Panc1 (cell line): ENCODE measurements around the gene SAMD4A. TPM values are rescaled to one million over a fixed set of nuclear protein-coding genes. Genes with fewer than 3 reads are reported as not detected.

Source experiments
- ATAC-seq: fragments of 200-7000 bp; cut with Tn5 transposase; 2 replicates; pipeline ENCODE4 v1.9.1; 2020; ENCODE audit warnings: mild to moderate bottlenecking, moderate library complexity
- BruUV-seq: library from RNA; stranded (reverse); fragments of 400-500 nt; replicated peaks from 2 replicates; lab custom pipeline; 2021; lab: Mats Ljungman, UMichigan
- CTCF ChIA-PET: fragments of 300-600 bp; sonication (Branson Sonifier 250); formaldehyde crosslinking; loops from one replicate; lab custom pipeline; 2022; ENCODE audit warnings: antibody characterized with exemption; lab: Charles Lee
- POLR2A ChIA-PET: fragments of 300-600 bp; sonication (Branson Sonifier 250); formaldehyde crosslinking; loops from one replicate; lab custom pipeline; 2022; ENCODE audit warnings: antibody characterized with exemption; lab: Charles Lee
- DNase-seq: peaks from one replicate; pipeline ENCODE4 v3.0.0-alpha.2; 2010; ENCODE audit warnings: low read depth, low spot score
- H3K27ac ChIP-seq: 2 replicates; pipeline ENCODE4 v1.5.1; 2011; ENCODE audit warnings: mild to moderate bottlenecking, low read length, inconsistent platforms
- H3K27me3 ChIP-seq: fragments of 200-500 bp; sonication (Bioruptor generic); 2 replicates; pipeline ENCODE4 v1.6.0; 2014; ENCODE audit warnings: low read length, inconsistent platforms; ENCODE audit not compliant: control insufficient read depth, insufficient read depth
- H3K36me3 ChIP-seq: fragments of 200-500 bp; sonication (Bioruptor generic); 2 replicates; pipeline ENCODE4 v1.5.1; 2014; ENCODE audit warnings: inconsistent platforms, mild to moderate bottlenecking, low read length, moderate library complexity; ENCODE audit not compliant: control insufficient read depth, insufficient read depth
- H3K4me1 ChIP-seq: 2 replicates; pipeline ENCODE4 v1.5.1; 2011; ENCODE audit warnings: inconsistent platforms, mild to moderate bottlenecking, low read length, moderate library complexity; ENCODE audit not compliant: control insufficient read depth, insufficient read depth
- H3K4me3 ChIP-seq, 2 experiments: 2 replicates each; pipeline ENCODE4 v1.5.1; 2011 to 2012; ENCODE audit warnings: low read depth in 2 of 2, low read length in 2 of 2, mild to moderate bottlenecking in 2 of 2, inconsistent platforms in 1 of 2, moderate library complexity in 1 of 2
- H3K9me3 ChIP-seq: fragments of 200-500 bp; sonication (Bioruptor generic); 2 replicates; pipeline ENCODE4 v1.5.1; 2014; ENCODE audit warnings: low read depth, mild to moderate bottlenecking, inconsistent platforms, low read length, moderate library complexity; ENCODE audit not compliant: control insufficient read depth, insufficient read depth
- POLR2AphosphoS5 ChIP-seq: IDR thresholded peaks from 2 replicates; pipeline ENCODE4 v1.6.1; 2012; ENCODE audit warnings: mild to moderate bottlenecking, low read depth, low read length, moderate library complexity
- SIN3A ChIP-seq: IDR thresholded peaks from 2 replicates; pipeline ENCODE4 v1.6.1; 2012; ENCODE audit warnings: low read depth, mild to moderate bottlenecking, low read length, moderate library complexity, borderline replicate concordance; ENCODE audit not compliant: insufficient read depth
- TCF7L2 ChIP-seq: IDR thresholded peaks from 2 replicates; pipeline ENCODE4 v1.6.1; 2011; ENCODE audit warnings: mild to moderate bottlenecking, low read depth, low read length, inconsistent platforms
- in situ Hi-C: cut with HindIII; loops from 2 replicates; pipeline ENCODE4 v1.10.0; 2016; ENCODE audit warnings: low sequenced_read_pairs, low pct_unique_long_range_greater_than_20kb
- intact Hi-C: fragments of 100-400 bp; cut with micrococcal nuclease; formaldehyde crosslinking; loops from one replicate; pipeline ENCODE4 v1.10.0; 2022; ENCODE audit not compliant: unreplicated experiment
- total RNA-seq: library from RNA; stranded (reverse); gene quantifications from one replicate; pipeline ENCODE4 v1.2.1, GENCODE V29; 2021; ENCODE audit not compliant: unreplicated experiment
- TF ChIP-seq, protein P1 (sequence below), 2 experiments: IDR thresholded peaks; 2 replicates each; pipeline ENCODE4 v1.6.1; 2011 to 2012; ENCODE audit warnings: low read depth in 2 of 2, control low read depth in 1 of 2, low read length in 1 of 2, mild to moderate bottlenecking in 1 of 2, moderate library complexity in 1 of 2; ENCODE audit not compliant: insufficient read depth in 1 of 2
- TF ChIP-seq, protein P2 (sequence below): fragments of 450-650 bp; IDR thresholded peaks from 2 replicates; pipeline ENCODE4 v1.5.1; 2017; ENCODE audit warnings: mild to moderate bottlenecking

The SAMD4A gene
- total RNA-seq, 1 experiment from 2014 or later = 15.2 TPM

DNA sequence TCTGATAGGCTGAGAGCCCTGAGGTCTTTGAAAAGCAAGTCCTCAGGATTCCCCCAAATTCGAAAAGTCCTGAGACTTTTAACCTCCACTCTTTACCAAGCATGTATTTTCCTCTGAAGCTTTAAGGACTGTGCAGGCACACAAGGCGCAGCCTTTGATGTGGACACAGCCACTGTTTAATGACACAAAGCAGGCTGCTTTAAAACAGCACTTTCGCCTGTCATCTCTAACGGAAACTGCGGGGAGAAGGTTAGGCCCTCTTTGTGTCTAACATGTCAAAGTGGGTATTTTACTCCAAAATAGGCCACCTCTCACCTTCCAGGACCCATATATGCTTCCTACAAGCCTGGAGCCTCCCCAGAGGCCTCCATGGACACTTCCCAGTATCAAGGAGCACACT lies 176.5 kb downstream of the SAMD4A start:
- Histone ChIP-seq H3K36me3 (no peaks in the 10 kb centered on the region), H3K27ac (no peak overlapping the region), H3K9me3 (no peaks in the 10 kb centered on the region), H3K4me1 (no peaks in the 10 kb centered on the region), H3K27me3 (no peaks in the 10 kb centered on the region), H3K4me3 (no peak overlapping the region)
- no TSS peak for BruUV-seq
- in situ Hi-C loops (no loop called here), intact Hi-C loops (no loop called here)
- ChIA-PET CTCF (no interaction called here), POLR2A (interaction anchor here (0.5 kb wide), 1 partner anchor 59 kb away, joined by 3 read pairs; no protein-coding TSS in a partner anchor)
- ATAC-seq = no peak
- TF ChIP-seq TCF7L2 = no peak
- TF ChIP-seq SIN3A = no peak
- TF ChIP-seq, protein P1, sequence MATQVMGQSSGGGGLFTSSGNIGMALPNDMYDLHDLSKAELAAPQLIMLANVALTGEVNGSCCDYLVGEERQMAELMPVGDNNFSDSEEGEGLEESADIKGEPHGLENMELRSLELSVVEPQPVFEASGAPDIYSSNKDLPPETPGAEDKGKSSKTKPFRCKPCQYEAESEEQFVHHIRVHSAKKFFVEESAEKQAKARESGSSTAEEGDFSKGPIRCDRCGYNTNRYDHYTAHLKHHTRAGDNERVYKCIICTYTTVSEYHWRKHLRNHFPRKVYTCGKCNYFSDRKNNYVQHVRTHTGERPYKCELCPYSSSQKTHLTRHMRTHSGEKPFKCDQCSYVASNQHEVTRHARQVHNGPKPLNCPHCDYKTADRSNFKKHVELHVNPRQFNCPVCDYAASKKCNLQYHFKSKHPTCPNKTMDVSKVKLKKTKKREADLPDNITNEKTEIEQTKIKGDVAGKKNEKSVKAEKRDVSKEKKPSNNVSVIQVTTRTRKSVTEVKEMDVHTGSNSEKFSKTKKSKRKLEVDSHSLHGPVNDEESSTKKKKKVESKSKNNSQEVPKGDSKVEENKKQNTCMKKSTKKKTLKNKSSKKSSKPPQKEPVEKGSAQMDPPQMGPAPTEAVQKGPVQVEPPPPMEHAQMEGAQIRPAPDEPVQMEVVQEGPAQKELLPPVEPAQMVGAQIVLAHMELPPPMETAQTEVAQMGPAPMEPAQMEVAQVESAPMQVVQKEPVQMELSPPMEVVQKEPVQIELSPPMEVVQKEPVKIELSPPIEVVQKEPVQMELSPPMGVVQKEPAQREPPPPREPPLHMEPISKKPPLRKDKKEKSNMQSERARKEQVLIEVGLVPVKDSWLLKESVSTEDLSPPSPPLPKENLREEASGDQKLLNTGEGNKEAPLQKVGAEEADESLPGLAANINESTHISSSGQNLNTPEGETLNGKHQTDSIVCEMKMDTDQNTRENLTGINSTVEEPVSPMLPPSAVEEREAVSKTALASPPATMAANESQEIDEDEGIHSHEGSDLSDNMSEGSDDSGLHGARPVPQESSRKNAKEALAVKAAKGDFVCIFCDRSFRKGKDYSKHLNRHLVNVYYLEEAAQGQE (IDR thresholded peaks at IDR 0.05; ENCODE audit: insufficient read depth in 1 of 2, low read depth in 2 of 2, low read length in 1 of 2) = no peak
- TF ChIP-seq POLR2AphosphoS5 = no peak
- no peak for DNase-seq

DNA sequence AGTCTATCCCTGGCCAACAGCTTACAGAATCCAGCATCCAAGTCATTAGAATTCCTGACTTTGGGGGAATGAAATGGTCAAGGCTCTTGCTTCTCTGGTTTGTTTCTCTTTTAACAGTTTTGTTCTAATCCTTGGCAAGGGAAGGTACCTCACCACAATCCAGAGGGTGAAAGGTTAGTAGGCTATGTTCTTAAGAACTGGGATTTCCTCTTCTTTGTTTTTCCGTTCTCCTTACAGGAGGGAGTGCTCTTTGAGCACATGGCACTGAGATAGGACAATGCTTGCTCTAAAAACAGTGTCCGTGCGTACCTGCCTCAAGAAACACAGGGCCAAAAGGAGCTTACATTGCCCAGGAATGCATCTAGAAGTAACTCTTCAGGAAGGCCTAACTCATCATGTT lies 179.1 kb downstream of the SAMD4A start:
- no peak for ATAC-seq
- no peaks in the 10 kb centered on the region for H3K36me3 ChIP-seq
- no peak overlapping the region for H3K27ac ChIP-seq
- no peaks in the 10 kb centered on the region for H3K4me1 ChIP-seq
- intact Hi-C loops (no loop called here), in situ Hi-C loops (no loop called here)
- DNase-seq = no peak
- no peak overlapping the region for H3K4me3 ChIP-seq
- TF ChIP-seq POLR2AphosphoS5 = no peak
- no peaks in the 10 kb centered on the region for H3K27me3 ChIP-seq
- H3K9me3 ChIP-seq = no peaks in the 10 kb centered on the region
- ChIA-PET CTCF (no interaction called here), POLR2A (no interaction called here)
- BruUV-seq = no TSS peak

DNA sequence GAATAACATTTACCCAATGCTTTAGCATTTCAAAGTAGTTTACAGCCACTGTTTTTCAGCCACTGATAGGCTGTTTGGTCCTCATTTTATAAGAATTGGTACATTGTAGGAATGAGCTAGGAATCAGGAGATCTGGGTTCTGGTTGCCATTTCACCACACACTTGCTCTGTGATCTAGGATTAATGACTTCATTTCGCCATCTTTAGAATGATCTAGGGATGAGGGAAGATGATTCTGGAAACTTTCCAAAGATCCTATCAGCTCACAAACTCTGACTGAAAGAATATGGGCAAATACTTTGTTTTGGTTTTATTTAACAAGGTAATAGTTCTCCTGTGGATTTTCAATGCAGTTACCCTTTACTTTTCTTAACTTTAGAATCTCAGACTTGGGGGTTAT lies 180.7 kb downstream of the SAMD4A start:
- Histone ChIP-seq H3K27ac (no peak overlapping the region), H3K9me3 (no peaks in the 10 kb centered on the region), H3K4me1 (no peaks in the 10 kb centered on the region), H3K27me3 (no peaks in the 10 kb centered on the region), H3K36me3 (no peaks in the 10 kb centered on the region), H3K4me3 (no peak overlapping the region)
- TF ChIP-seq, protein P1 (IDR thresholded peaks at IDR 0.05; ENCODE audit: insufficient read depth in 1 of 2, low read depth in 2 of 2, low read length in 1 of 2) = no peak
- TF ChIP-seq, protein P2, sequence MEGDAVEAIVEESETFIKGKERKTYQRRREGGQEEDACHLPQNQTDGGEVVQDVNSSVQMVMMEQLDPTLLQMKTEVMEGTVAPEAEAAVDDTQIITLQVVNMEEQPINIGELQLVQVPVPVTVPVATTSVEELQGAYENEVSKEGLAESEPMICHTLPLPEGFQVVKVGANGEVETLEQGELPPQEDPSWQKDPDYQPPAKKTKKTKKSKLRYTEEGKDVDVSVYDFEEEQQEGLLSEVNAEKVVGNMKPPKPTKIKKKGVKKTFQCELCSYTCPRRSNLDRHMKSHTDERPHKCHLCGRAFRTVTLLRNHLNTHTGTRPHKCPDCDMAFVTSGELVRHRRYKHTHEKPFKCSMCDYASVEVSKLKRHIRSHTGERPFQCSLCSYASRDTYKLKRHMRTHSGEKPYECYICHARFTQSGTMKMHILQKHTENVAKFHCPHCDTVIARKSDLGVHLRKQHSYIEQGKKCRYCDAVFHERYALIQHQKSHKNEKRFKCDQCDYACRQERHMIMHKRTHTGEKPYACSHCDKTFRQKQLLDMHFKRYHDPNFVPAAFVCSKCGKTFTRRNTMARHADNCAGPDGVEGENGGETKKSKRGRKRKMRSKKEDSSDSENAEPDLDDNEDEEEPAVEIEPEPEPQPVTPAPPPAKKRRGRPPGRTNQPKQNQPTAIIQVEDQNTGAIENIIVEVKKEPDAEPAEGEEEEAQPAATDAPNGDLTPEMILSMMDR = no peak
- no peak for TF ChIP-seq SIN3A
- no peak for TF ChIP-seq TCF7L2
- no peak for TF ChIP-seq POLR2AphosphoS5
- in situ Hi-C loops (no loop called here), intact Hi-C loops (no loop called here)
- POLR2A ChIA-PET = no interaction called here
- CTCF ChIA-PET = no interaction called here
- DNase-seq (no peak), ATAC-seq (no peak)
- no TSS peak for BruUV-seq
